K562 (cell line): Measurements from ENCODE around the gene PLG. TPM values are rescaled to one million over a fixed set of nuclear protein-coding genes. Genes with fewer than 3 reads are reported as not detected.

Source experiments
- ATAC-seq: fragments of 200-7000 bp; cut with Tn5 transposase; 3 replicates; pipeline ENCODE4 v1.9.1; 2020; ENCODE audit warnings: moderate library complexity
- BruUV-seq: library from RNA; stranded (reverse); fragments of 400-500 nt; replicated peaks from 2 replicates; lab custom pipeline; 2021; lab: Mats Ljungman, UMichigan
- CTCF ChIA-PET: fragments of 300-600 bp; formaldehyde crosslinking; extraction: SDS; loops from one replicate; lab custom pipeline; 2021; ENCODE audit warnings: low intra/inter-chr PET ratio; lab: Yijun Ruan, JAX
- POLR2A ChIA-PET: fragments of 300-600, 350-650 bp; sonication (Branson Sonifier 250); formaldehyde crosslinking; extraction: SDS; loops from one replicate; lab custom pipeline; 2021; ENCODE audit warnings: antibody characterized with exemption, inconsistent platforms; lab: Yijun Ruan, JAX
- DNase-seq, 4 experiments: peaks; one replicate each; pipeline versions ENCODE4 v3.0.0 to v3.0.0-alpha.2; 2011 to 2018; ENCODE audit warnings: low spot score in 3 of 4, mixed read lengths in 3 of 4; ENCODE audit errors: extremely low read depth in 1 of 4
- FAIRE-seq: peaks from 2 replicates; lab custom pipeline; 2011; peaks lifted over from hg19 to GRCh38; lab: Jason Lieb, UNC
- H2AFZ ChIP-seq: 2 replicates; pipeline ENCODE4 v1.6.0; 2011; ENCODE audit warnings: low read depth, low read length, control low read depth, inconsistent platforms
- H3K27ac ChIP-seq: fragments of 200-600 bp; 3 replicates; pipeline ENCODE4 v1.8.0; 2011; ENCODE audit warnings: low read depth, mild to moderate bottlenecking, control low read depth, inconsistent platforms, low read length, moderate library complexity, mixed read lengths; ENCODE audit errors: extremely low read depth
- H3K27me3 ChIP-seq, 2 experiments: fragments of 300-600 bp in 1 of 2; 2 replicates in 1 of 2; 3 replicates in 1 of 2; pipeline versions ENCODE4 v1.6.0 to v1.8.0; 2011; ENCODE audit warnings: inconsistent platforms in 2 of 2, low read length in 2 of 2, mild to moderate bottlenecking in 1 of 2, mixed read lengths in 1 of 2, moderate library complexity in 1 of 2; ENCODE audit not compliant: control insufficient read depth in 2 of 2, insufficient read depth in 2 of 2
- H3K36me3 ChIP-seq: fragments of 300-600 bp; 3 replicates; pipeline ENCODE4 v1.8.0; 2011; ENCODE audit warnings: mild to moderate bottlenecking, low read length, inconsistent platforms; ENCODE audit not compliant: control insufficient read depth, insufficient read depth
- H3K4me1 ChIP-seq, 2 experiments: fragments of 200-600 bp in 1 of 2; replicated peaks in 1 of 2; 2 replicates in 1 of 2; 3 replicates in 1 of 2; pipeline versions ENCODE4 v1.5.1 to v1.8.0; 2011; ENCODE audit warnings: inconsistent platforms in 2 of 2, low read length in 2 of 2, mild to moderate bottlenecking in 1 of 2, mixed read lengths in 1 of 2, moderate library complexity in 1 of 2; ENCODE audit not compliant: control insufficient read depth in 2 of 2, insufficient read depth in 2 of 2
- H3K4me2 ChIP-seq: 2 replicates; pipeline ENCODE4 v1.6.1; 2011; ENCODE audit warnings: low read length, control low read depth, inconsistent platforms, mixed read lengths; ENCODE audit not compliant: insufficient read depth
- H3K4me3 ChIP-seq: fragments of 200-600 bp; sonication (generic), shearing (Covaris generic); 2 replicates; pipeline ENCODE4 v1.5.1; 2016; ENCODE audit warnings: control low read depth, inconsistent platforms
- H3K79me2 ChIP-seq: fragments of 200-600 bp; 3 replicates; pipeline ENCODE4 v1.8.0; 2011; ENCODE audit warnings: low read length, inconsistent platforms; ENCODE audit not compliant: control insufficient read depth, insufficient read depth
- H3K9ac ChIP-seq, 2 experiments: 2 replicates each; pipeline versions ENCODE4 v1.6.0 to v1.6.1; 2011; ENCODE audit warnings: low read depth in 2 of 2, low read length in 2 of 2, control low read depth in 1 of 2, inconsistent platforms in 1 of 2, mild to moderate bottlenecking in 1 of 2, mixed read lengths in 1 of 2; ENCODE audit not compliant: insufficient read depth in 1 of 2
- H3K9me1 ChIP-seq: one replicate; pipeline ENCODE4 v1.6.0; 2011; ENCODE audit warnings: inconsistent platforms, mild to moderate bottlenecking, low read length, moderate library complexity; ENCODE audit not compliant: control insufficient read depth, insufficient read depth
- H3K9me3 ChIP-seq: replicated peaks from 2 replicates; pipeline ENCODE4 v1.5.1; 2011; ENCODE audit warnings: low read depth, low read length, inconsistent platforms; ENCODE audit not compliant: control insufficient read depth, insufficient read depth
- H4K20me1 ChIP-seq: replicated peaks from 2 replicates; pipeline ENCODE4 v1.6.1; 2011; ENCODE audit warnings: low read length, inconsistent platforms, mixed read lengths; ENCODE audit not compliant: control insufficient read depth, insufficient read depth
- CBX1 ChIP-seq: sonication (generic); IDR thresholded peaks from 2 replicates; pipeline ENCODE4 v1.6.1; 2016; ENCODE audit warnings: antibody characterized with exemption, low read depth, mild to moderate bottlenecking
- WGBS: fragments of 100-300 bp; shearing (Covaris generic); methylation state at CpG from one replicate; pipeline ENCODE4 v1.1.6; 2016; ENCODE audit warnings: low coverage, mixed read lengths; ENCODE audit not compliant: insufficient coverage; ENCODE audit errors: missing lambda C conversion rate; 5-methylcytosine and 5-hydroxymethylcytosine counted together
- in situ Hi-C: fragments of 300-500 bp; cut with MboI; formaldehyde crosslinking; loops from 4 replicates; pipeline ENCODE4 v1.15.0; 2018; ENCODE audit warnings: inconsistent platforms, mixed read lengths
- intact Hi-C: fragments of 100-400 bp; cut with micrococcal nuclease; formaldehyde crosslinking; loops from 2 replicates; pipeline ENCODE4 v1.14.2; 2022
- polyA plus RNA-seq, 8 experiments: library from polyadenylated mRNA; depleted of rRNA in 4 of 8; stranded (reverse) in 5 of 8; unstranded in 3 of 8; fragments of >200 nt; fragmentation: Nextera tagmentation in 2 of 8; fragmentation: Illumina TruSeq in 1 of 8; extraction: Ambion mirVana in 2 of 8; extraction: Trizol in 1 of 8; gene quantifications; 2 replicates each; pipeline versions ENCODE4 v1.2.1 to v1.2.3, GENCODE V29; 2011 to 2014; ENCODE audit warnings: inconsistent platforms in 1 of 8, missing spikeins in 1 of 8
- total RNA-seq, 7 experiments: library from RNA; depleted of rRNA in 6 of 7; stranded (reverse); fragments of >200 nt in 6 of 7; fragmentation: Illumina TruSeq in 2 of 7; extraction: Trizol in 2 of 7; gene quantifications; 2 replicates each; pipeline versions ENCODE4 v1.2.1 to v1.2.3, GENCODE V29; 2011 to 2021; ENCODE audit warnings: low replicate concordance in 1 of 7
- TF ChIP-seq, protein P1 (sequence below): fragments of 250-450 bp; sonication (Bioruptor Pico); IDR thresholded peaks from 2 replicates; pipeline ENCODE4 v1.5.0; 2021; ENCODE audit warnings: mild to moderate bottlenecking, moderate library complexity
- TF ChIP-seq, protein P2 (sequence below): fragments of 450-650 bp; IDR thresholded peaks from 2 replicates; pipeline ENCODE4 v1.6.1; 2018; ENCODE audit not compliant: partially characterized antibody

PLG gene
- total and polyA plus RNA-seq, 9 of the 15 experiments (the other 6 are each of a cell fraction or from before 2014, with no cell fraction given) = 0.64 TPM; not detected in 8

DNA sequence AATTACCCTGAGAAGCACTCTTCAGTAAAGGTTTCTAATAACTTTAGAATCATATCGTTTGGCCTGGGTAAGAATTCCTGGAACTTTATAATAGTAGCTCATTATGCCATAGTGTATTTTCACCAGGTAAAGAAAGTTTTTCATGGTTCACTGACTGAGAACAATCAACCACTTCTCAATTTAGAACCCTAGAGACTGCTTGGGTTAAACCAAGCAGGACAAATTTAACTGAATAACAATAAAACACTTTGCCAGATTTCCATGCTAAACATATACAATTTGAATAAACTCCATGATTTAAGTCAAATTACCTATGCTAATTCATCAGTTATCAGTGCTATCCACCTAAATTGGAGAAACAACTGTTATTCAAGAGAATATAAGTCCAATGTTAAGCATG lies 99.4 kb downstream of the PLG start:
- Histone ChIP-seq H3K4me3 (no peak overlapping the region), H3K9ac (peak overlapping the region in 1 of 2 experiments; percentile 32; a peak in 1 of 4 replicates), H4K20me1 (no peaks in the 10 kb centered on the region), H3K79me2 (no peaks in the 10 kb centered on the region), H3K36me3 (no peaks in the 10 kb centered on the region), H3K9me3 (0 out of 2 replicates have a peak, but pooled peaks cover 3% of the 10 kb centered on the region), H3K27ac (peak overlapping the region; percentile 47; the same call in 2 of the 3 replicates), H3K4me1 (peaks cover 0 to 4% of the 10 kb centered on the region in 2 experiments; a peak in 2 of 5 replicates), H2AFZ (peak overlapping the region; percentile 30), H3K9me1 (no peaks in the 10 kb centered on the region), H3K27me3 (no peaks in the 10 kb centered on the region), H3K4me2 (0 out of 2 replicates have a peak overlapping the region, but pooled peaks have one; percentile 37)
- in situ Hi-C loops (no loop called here), intact Hi-C loops (no loop called here)
- ATAC-seq (peak; percentile 24), FAIRE-seq (no peak), DNase-seq (no peak)
- BruUV-seq = no TSS peak
- ChIA-PET CTCF (no interaction called here), POLR2A (interaction anchor here (0.8 kb wide), 1 partner anchor 9 kb away, joined by 3 read pairs; no protein-coding TSS in a partner anchor)
- WGBS = 7% methylated on average over 1 of the region's 1 CpG
- TF ChIP-seq, protein P1, sequence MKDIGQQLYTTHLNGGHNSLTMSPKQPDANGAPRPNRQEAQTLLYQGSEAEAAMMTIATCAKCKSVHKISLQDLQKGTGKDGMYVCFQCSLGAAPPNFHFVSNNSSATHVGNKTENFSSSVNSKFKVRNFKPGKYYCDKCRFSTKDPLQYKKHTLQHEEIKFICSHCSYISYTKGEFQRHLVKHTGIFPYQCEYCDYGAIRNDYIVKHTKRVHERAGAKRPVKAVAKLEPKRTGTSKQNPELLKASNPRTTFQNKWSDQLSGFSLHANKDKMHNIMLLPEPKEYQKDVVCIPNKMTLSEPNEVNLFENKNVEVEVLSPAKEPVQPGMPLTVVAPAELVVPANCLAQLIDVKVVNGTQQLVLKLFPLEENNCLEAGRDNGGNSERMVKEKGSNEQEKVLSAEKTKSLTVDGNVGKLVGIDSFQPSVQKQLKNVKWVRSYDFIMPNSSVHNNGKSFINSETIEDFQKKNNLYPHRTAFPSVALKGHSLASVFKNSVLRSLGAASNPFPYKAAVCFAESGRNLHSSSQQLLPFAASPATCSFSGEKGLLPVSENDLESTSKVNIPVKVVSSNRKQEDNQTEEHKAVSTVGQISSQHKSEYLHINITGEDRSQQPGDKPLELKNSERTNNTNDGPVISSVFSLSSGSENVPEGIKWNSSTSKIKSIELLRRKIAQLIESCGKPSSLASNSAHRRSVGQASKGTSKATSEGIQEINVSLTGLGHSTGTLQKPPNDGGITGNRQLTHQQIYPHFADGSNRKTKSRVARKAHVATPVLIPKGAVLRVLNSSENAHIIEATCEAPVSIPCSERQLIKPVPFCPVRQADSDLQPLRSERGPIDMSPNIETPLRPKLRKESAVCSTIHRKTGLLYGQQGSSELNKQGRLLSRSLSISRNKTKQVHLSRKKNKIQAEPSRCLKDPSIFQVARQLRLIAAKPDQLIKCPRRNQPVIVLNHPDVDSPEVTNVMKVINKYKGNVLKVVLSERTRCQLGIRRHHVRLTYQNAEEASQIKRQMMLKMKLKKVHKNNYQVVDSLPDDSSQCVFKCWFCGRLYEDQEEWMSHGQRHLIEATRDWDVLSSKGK (CRISPR knock-in tag) = no peak
- TF ChIP-seq, protein P2, sequence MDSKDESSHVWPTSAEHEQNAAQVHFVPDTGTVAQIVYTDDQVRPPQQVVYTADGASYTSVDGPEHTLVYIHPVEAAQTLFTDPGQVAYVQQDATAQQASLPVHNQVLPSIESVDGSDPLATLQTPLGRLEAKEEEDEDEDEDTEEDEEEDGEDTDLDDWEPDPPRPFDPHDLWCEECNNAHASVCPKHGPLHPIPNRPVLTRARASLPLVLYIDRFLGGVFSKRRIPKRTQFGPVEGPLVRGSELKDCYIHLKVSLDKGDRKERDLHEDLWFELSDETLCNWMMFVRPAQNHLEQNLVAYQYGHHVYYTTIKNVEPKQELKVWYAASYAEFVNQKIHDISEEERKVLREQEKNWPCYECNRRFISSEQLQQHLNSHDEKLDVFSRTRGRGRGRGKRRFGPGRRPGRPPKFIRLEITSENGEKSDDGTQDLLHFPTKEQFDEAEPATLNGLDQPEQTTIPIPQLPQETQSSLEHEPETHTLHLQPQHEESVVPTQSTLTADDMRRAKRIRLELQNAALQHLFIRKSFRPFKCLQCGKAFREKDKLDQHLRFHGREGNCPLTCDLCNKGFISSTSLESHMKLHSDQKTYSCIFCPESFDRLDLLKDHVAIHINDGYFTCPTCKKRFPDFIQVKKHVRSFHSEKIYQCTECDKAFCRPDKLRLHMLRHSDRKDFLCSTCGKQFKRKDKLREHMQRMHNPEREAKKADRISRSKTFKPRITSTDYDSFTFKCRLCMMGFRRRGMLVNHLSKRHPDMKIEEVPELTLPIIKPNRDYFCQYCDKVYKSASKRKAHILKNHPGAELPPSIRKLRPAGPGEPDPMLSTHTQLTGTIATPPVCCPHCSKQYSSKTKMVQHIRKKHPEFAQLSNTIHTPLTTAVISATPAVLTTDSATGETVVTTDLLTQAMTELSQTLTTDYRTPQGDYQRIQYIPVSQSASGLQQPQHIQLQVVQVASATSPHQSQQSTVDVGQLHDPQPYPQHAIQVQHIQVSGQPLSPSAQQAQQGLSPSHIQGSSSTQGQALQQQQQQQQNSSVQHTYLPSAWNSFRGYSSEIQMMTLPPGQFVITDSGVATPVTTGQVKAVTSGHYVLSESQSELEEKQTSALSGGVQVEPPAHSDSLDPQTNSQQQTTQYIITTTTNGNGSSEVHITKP = peak; percentile 12
- no peak for TF ChIP-seq CBX1
